Mucosa of rectum (tissue), 2 donors: ENCODE measurements around the gene GRM5.
A peak's percentile ranks its signal among the peaks of the same experiment; 100 is the strongest.

Experiments used
- H3K27ac ChIP-seq, 2 donors: one replicate each; pipeline ENCODE4 v1.7.0; 2013; ENCODE audit warnings: inconsistent platforms in 2 of 2, low read depth in 2 of 2, low read length in 2 of 2
- H3K27me3 ChIP-seq, 2 donors: one replicate each; pipeline ENCODE4 v1.7.0; 2013; ENCODE audit warnings: low read length in 2 of 2; ENCODE audit not compliant: control insufficient read depth in 2 of 2, insufficient read depth in 2 of 2
- H3K36me3 ChIP-seq, 2 donors: one replicate each; pipeline ENCODE4 v1.7.0; 2013; ENCODE audit warnings: low read length in 2 of 2; ENCODE audit not compliant: control insufficient read depth in 2 of 2, insufficient read depth in 2 of 2
- H3K4me1 ChIP-seq, 2 donors: one replicate each; pipeline ENCODE4 v1.7.0; 2013; ENCODE audit warnings: low read length in 2 of 2, mild to moderate bottlenecking in 1 of 2; ENCODE audit not compliant: control insufficient read depth in 2 of 2, insufficient read depth in 2 of 2
- H3K4me3 ChIP-seq, 2 donors: one replicate each; pipeline ENCODE4 v1.7.0; 2013; ENCODE audit warnings: low read length in 2 of 2
- H3K9ac ChIP-seq, 2 donors: one replicate each; pipeline ENCODE4 v1.7.0; 2013; ENCODE audit warnings: low read length in 2 of 2, low read depth in 1 of 2, mild to moderate bottlenecking in 1 of 2
- H3K9me3 ChIP-seq, 2 donors: one replicate each; pipeline ENCODE4 v1.7.0; 2013; ENCODE audit warnings: low read length in 2 of 2; ENCODE audit not compliant: control insufficient read depth in 2 of 2
- donor health status: healthy.
- donor health status: Normal muscosa, but diverticular disease.

GRM5 gene

DNA sequence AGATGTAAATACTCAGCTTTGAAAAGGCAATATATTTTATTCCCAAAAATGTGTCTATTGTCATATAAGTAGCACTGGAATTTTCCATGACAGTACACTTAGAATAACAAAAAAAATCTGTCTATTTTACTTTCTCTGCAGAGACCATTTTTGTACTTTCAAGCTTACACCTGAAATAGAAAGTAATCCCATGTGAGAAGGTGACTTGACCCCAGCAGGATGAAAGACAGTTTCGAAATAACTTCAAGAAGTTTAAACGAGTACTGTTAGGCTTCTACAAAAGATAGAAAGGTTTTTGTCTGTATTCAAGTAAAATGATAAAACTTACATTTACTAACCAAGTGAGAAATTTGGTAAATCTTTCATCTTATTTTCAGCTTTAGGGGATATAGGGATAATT is 468.4 kb downstream of the GRM5 start:
- no peak overlapping the region for H3K4me3 ChIP-seq
- H3K27ac ChIP-seq = no peak overlapping the region
- no peaks in the 10 kb centered on the region for H3K36me3 ChIP-seq
- no peaks in the 10 kb centered on the region for H3K9me3 ChIP-seq
- no peaks in the 10 kb centered on the region for H3K27me3 ChIP-seq
- H3K9ac ChIP-seq = no peak overlapping the region
- H3K4me1 ChIP-seq = no peaks in the 10 kb centered on the region

DNA sequence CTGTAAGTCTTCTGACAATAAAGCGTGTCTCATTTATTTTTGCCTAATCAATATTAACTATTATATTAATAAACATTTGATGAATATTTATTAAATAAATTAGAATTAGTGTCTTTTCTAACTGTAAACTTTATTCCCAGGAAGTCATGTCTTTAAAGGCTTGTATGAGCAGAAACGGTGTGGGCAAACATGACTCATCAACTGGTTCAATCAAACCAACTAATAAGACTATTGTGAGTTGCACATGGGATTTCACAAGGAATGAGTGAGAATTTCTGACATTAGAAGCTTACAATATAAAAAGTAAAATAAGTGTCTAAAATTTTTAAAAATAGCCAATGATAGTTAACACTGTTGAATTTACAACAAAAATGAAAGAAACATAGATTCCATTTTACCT is 469.0 kb downstream of the GRM5 start:
- no peaks in the 10 kb centered on the region for H3K27me3 ChIP-seq
- no peak overlapping the region for H3K27ac ChIP-seq
- H3K9me3 ChIP-seq = no peaks in the 10 kb centered on the region
- H3K9ac ChIP-seq = no peak overlapping the region
- H3K36me3 ChIP-seq = no peaks in the 10 kb centered on the region
- no peaks in the 10 kb centered on the region for H3K4me1 ChIP-seq
- H3K4me3 ChIP-seq = no peak overlapping the region

DNA sequence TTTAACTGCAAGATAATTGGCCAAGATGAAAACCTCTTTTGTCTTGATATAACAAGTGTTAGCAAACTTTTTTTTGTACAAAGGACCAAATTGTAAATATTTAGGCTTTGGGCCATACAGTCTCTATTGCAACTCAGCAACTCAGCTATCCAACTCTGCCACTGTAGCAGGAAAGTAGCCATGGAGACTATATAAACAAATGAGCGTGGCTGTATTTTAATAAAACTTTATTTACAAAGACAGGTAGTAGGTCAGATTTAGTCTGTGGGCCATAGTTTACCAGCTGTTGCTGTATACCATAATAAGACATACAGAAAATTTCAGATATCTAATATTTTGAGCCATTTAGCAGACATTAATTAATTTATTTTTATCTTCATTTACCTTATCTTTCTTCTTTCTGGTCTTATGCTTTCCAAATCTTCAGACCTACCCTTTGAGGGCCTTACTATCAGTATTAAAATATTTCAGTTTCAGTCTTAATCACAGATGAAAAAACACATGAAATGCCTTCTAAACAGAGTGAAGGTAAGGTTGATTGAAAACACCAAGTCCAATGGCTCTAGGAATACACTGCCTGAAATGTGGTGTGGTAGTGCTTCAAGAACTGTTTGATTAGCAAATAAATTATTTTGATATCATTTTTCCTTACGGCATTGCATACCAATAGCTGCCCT is 471.4 kb downstream of the GRM5 start:
- H3K9me3 ChIP-seq = no peaks in the 10 kb centered on the region
- H3K9ac ChIP-seq = no peak overlapping the region
- H3K27me3 ChIP-seq = no peaks in the 10 kb centered on the region
- H3K4me1 ChIP-seq = no peaks in the 10 kb centered on the region
- no peak overlapping the region for H3K4me3 ChIP-seq
- H3K27ac ChIP-seq = no peak overlapping the region
- no peaks in the 10 kb centered on the region for H3K36me3 ChIP-seq

DNA sequence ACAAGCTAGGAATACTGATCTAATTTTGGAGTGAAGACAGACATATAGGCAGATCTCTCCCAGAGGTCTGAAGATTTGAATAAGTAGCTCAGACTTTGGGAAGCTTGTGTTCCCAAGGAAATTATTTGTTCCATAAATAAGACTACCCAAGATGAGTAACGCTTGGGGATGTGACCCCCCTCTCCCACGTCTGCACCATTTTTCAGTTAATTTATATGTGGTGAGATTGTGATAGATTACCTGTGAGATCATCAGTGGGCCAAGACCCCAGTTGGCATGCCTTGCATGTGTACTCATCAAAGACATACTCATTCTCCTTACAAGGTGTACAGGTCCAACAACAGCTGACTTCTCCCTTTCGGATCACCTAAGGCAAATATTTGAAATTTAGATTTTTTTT is 475.4 kb downstream of the GRM5 start:
- H3K4me1 ChIP-seq = no peaks in the 10 kb centered on the region
- H3K27ac ChIP-seq = no peak overlapping the region
- H3K36me3 ChIP-seq = no peaks in the 10 kb centered on the region
- no peak overlapping the region for H3K4me3 ChIP-seq
- no peaks in the 10 kb centered on the region for H3K27me3 ChIP-seq
- no peaks in the 10 kb centered on the region for H3K9me3 ChIP-seq
- no peak overlapping the region for H3K9ac ChIP-seq

DNA sequence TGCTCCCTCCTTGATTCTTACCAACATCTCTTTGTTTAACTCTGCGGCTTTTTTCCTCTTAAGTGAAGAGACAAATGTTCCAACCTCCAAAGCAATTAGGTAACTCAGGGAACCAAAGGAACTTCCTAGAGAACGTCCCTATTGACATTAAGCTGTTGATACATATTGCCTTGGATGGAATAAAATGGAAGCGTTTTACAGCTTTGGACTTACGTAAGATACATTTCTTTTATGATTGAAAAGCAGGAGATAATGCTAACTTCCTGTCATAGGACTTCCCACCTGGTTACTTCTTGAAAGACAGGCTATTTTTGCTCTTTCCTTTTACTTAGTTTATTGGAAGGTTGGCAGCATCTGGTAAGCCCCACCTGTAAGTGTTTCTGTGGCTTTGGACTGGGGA is 482.5 kb downstream of the GRM5 start:
- no peaks in the 10 kb centered on the region for H3K4me1 ChIP-seq
- H3K36me3 ChIP-seq = no peaks in the 10 kb centered on the region
- H3K4me3 ChIP-seq = peak overlapping the region in 1 of 2 donors; percentile 42
- H3K27ac ChIP-seq = no peak overlapping the region
- no peaks in the 10 kb centered on the region for H3K27me3 ChIP-seq
- no peak overlapping the region for H3K9ac ChIP-seq
- H3K9me3 ChIP-seq = no peaks in the 10 kb centered on the region

DNA sequence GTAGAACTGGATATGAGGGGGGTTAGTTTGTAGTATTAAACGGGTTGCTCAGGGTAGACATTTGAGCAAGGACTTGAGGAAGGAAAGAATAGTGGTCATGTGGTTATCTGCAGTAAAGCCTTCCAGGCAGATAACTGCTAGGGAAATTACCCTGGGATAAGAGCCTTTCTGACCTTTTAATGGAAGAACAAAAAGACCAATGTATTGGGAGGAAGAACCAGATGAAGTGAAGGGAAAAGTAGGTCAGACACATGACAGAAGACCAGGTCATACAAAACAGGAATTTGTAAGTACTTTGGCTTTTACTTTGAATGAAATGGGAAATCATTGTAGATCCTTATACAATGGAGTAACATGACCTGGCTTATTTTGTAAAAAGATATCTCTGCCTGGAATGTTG is 486.3 kb downstream of the GRM5 start:
- Histone ChIP-seq H3K27ac (no peak overlapping the region), H3K9ac (no peak overlapping the region), H3K36me3 (no peaks in the 10 kb centered on the region), H3K9me3 (no peaks in the 10 kb centered on the region), H3K27me3 (no peaks in the 10 kb centered on the region), H3K4me1 (no peaks in the 10 kb centered on the region), H3K4me3 (no peak overlapping the region)

DNA sequence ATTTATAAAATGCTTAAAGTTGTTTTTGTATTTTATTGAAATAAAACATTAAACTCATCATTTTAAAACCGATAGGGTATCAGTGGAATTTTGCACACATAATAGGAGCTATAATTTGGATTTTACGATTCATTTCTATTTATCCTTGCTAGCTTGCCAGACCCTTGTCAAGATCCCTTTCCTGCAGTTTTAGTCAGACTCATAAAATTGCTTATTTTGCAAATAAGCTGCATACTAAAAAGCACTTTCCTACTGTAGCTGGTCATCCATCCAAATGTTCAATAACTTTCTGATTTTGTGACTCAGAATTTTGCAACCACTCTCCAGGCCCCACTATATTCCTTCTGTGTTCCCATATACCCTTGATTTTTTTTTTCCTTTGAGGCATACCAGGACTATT is 489.0 kb downstream of the GRM5 start:
- Histone ChIP-seq H3K27ac (no peak overlapping the region), H3K9ac (no peak overlapping the region), H3K36me3 (no peaks in the 10 kb centered on the region), H3K4me3 (no peak overlapping the region), H3K27me3 (no peaks in the 10 kb centered on the region), H3K4me1 (no peaks in the 10 kb centered on the region), H3K9me3 (no peaks in the 10 kb centered on the region)

DNA sequence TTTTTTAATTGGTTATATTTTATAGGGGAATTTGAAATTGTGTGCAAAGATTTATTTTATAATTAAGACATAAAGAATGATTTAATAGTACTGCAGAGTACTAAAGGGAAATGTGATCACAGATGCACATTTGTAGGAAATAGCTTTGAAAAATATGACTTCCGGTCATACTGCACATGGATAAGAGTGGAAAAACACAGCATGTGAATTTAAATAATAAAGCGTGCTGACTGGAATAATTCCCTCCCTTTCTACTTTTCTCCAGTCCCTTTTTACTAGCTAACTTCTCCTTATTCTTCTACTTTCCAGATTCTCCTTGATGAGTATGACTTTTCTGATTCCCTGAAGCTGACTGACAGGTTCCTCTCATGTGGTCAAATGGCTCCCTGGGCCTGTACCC is 489.9 kb downstream of the GRM5 start:
- Histone ChIP-seq H3K27me3 (no peaks in the 10 kb centered on the region), H3K27ac (no peak overlapping the region), H3K36me3 (no peaks in the 10 kb centered on the region), H3K9me3 (no peaks in the 10 kb centered on the region), H3K4me1 (no peaks in the 10 kb centered on the region), H3K4me3 (no peak overlapping the region), H3K9ac (no peak overlapping the region)

DNA sequence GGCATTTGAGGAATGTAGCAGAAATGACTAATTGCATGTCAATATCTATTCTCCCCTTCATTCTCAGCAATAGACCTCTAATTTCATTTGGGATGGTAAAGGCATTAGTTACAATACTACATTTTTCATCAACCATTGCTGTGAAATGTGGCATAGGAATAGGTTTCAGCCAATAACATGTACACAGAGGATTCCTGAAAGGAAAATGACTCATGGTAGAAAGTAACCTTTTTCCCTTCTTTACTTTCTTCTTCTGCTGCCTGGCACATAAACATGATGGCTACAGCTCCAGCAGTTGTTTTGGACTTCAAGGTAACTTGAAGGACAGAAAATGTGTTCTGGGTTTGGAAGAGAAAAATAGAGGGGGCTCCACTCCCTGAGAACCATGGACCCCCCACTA is 496.4 kb downstream of the GRM5 start:
- no peaks in the 10 kb centered on the region for H3K4me1 ChIP-seq
- H3K36me3 ChIP-seq = no peaks in the 10 kb centered on the region
- no peak overlapping the region for H3K27ac ChIP-seq
- no peak overlapping the region for H3K4me3 ChIP-seq
- H3K27me3 ChIP-seq = no peaks in the 10 kb centered on the region
- no peak overlapping the region for H3K9ac ChIP-seq
- H3K9me3 ChIP-seq = no peaks in the 10 kb centered on the region

DNA sequence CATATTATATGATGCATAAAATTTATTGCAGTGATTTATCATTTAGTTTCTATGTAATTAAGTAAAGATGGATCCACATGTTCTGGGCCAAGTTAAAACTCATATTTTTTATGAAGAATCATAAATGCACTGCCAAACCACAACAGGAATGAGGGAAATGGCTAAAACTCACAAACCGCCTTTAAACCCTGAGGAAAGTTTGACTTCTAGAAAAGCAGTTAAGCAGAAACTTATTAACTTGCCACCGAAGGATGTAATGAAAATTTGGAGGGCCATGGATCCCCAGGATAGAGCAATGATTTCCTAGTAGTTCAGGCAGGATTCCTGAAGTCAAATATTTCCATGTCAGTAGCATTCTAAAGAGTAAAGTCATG is 510.0 kb downstream of the GRM5 start:
- no peaks in the 10 kb centered on the region for H3K27me3 ChIP-seq
- H3K4me3 ChIP-seq = no peak overlapping the region
- no peaks in the 10 kb centered on the region for H3K36me3 ChIP-seq
- H3K27ac ChIP-seq = no peak overlapping the region
- no peaks in the 10 kb centered on the region for H3K9me3 ChIP-seq
- H3K9ac ChIP-seq = no peak overlapping the region
- H3K4me1 ChIP-seq = no peaks in the 10 kb centered on the region
